MCF 10A (cell line): ENCODE data around the gene CSMD2. TPM values are rescaled to one million over a fixed set of nuclear protein-coding genes. Genes with fewer than 3 reads are reported as not detected.

Source experiments
- BruUV-seq: library from RNA; stranded (reverse); fragments of 400-500 nt; replicated peaks from 2 replicates; lab custom pipeline; 2021; lab: Mats Ljungman, UMichigan
- CTCF ChIA-PET: fragments of 300-600 bp; sonication (Branson Sonifier 250); formaldehyde crosslinking; extraction: SDS; loops from one replicate; lab custom pipeline; 2021; ENCODE audit warnings: antibody characterized with exemption, inconsistent platforms; lab: Yijun Ruan, JAX
- POLR2A ChIA-PET: fragments of 300-600, 350-650 bp; sonication (Branson Sonifier 250); formaldehyde crosslinking; extraction: SDS; loops from one replicate; lab custom pipeline; 2020; ENCODE audit warnings: antibody characterized with exemption, inconsistent platforms; lab: Yijun Ruan, JAX
- DNase-seq: peaks from one replicate; pipeline ENCODE4 v3.0.0-alpha.2; 2018; ENCODE audit not compliant: unreplicated experiment
- H3K27ac Mint-ChIP-seq: one replicate; pipeline ENCODE4 v1.8.0; 2022; ENCODE audit warnings: mild to moderate bottlenecking, low read depth, mixed read lengths; ENCODE audit not compliant: unreplicated experiment
- H3K27me3 Mint-ChIP-seq: one replicate; pipeline ENCODE4 v1.8.0; 2022; ENCODE audit warnings: mixed read lengths; ENCODE audit not compliant: insufficient read depth, unreplicated experiment
- H3K36me3 Mint-ChIP-seq: one replicate; pipeline ENCODE4 v1.8.0; 2022; ENCODE audit warnings: mild to moderate bottlenecking, moderate library complexity, mixed read lengths; ENCODE audit not compliant: insufficient read depth, unreplicated experiment
- H3K4me1 Mint-ChIP-seq: one replicate; pipeline ENCODE4 v1.8.0; 2022; ENCODE audit warnings: mixed read lengths; ENCODE audit not compliant: insufficient read depth, unreplicated experiment
- H3K4me3 Mint-ChIP-seq: one replicate; pipeline ENCODE4 v1.8.0; 2022; ENCODE audit warnings: mild to moderate bottlenecking, moderate library complexity, mixed read lengths; ENCODE audit not compliant: unreplicated experiment
- H3K9me3 Mint-ChIP-seq: one replicate; pipeline ENCODE4 v1.8.0; 2022; ENCODE audit warnings: mixed read lengths; ENCODE audit not compliant: unreplicated experiment
- intact Hi-C: fragments of 100-400 bp; cut with micrococcal nuclease; formaldehyde crosslinking; loops from 2 replicates; pipeline ENCODE4 v1.14.1; 2022
- total RNA-seq: library from RNA; stranded (reverse); gene quantifications from 2 replicates; pipeline ENCODE4 v1.2.3, GENCODE V29; 2022
- TF ChIP-seq, protein P1 (sequence below): fragments of 200-600 bp; IDR thresholded peaks from one replicate; pipeline ENCODE4 v1.8.0; 2022; ENCODE audit warnings: antibody characterized with exemption, mild to moderate bottlenecking; ENCODE audit not compliant: unreplicated experiment

CSMD2 gene
- total RNA-seq, 1 experiment from 2014 or later, result not detected

DNA sequence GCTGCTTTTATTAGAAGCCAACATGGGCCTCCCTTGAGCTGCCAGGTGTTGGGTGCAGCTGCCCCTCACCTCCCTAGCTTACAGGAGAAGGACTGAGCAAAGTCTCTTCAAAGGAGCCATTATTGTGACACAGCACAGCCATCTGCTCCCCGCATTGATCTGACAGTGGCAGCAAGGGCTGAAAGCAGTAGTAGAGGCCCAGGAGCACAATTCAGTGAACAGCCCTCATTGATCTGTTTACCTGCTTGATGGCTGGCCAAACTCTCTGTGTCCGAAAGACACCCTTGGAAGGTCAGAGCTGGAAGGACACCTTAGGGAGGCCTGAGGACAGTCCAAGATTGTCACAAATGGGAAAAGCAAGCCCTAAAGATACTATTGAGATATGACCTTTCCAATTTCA, 286.6 kb downstream of the CSMD2 start:
- CTCF ChIA-PET, result no interaction called here
- TF ChIP-seq, protein P1, sequence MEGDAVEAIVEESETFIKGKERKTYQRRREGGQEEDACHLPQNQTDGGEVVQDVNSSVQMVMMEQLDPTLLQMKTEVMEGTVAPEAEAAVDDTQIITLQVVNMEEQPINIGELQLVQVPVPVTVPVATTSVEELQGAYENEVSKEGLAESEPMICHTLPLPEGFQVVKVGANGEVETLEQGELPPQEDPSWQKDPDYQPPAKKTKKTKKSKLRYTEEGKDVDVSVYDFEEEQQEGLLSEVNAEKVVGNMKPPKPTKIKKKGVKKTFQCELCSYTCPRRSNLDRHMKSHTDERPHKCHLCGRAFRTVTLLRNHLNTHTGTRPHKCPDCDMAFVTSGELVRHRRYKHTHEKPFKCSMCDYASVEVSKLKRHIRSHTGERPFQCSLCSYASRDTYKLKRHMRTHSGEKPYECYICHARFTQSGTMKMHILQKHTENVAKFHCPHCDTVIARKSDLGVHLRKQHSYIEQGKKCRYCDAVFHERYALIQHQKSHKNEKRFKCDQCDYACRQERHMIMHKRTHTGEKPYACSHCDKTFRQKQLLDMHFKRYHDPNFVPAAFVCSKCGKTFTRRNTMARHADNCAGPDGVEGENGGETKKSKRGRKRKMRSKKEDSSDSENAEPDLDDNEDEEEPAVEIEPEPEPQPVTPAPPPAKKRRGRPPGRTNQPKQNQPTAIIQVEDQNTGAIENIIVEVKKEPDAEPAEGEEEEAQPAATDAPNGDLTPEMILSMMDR, result no peak
- intact Hi-C loops, result no loop called here
- Mint-ChIP-seq H3K27ac (no peak overlapping the region), H3K36me3 (no peaks in the 10 kb centered on the region), H3K4me1 (no peaks in the 10 kb centered on the region), H3K4me3 (no peak overlapping the region), H3K9me3 (peaks cover 21% of the 10 kb centered on the region), H3K27me3 (no peaks in the 10 kb centered on the region)
- no peak for DNase-seq
- no TSS peak for BruUV-seq
- POLR2A ChIA-PET, result no interaction called here

DNA sequence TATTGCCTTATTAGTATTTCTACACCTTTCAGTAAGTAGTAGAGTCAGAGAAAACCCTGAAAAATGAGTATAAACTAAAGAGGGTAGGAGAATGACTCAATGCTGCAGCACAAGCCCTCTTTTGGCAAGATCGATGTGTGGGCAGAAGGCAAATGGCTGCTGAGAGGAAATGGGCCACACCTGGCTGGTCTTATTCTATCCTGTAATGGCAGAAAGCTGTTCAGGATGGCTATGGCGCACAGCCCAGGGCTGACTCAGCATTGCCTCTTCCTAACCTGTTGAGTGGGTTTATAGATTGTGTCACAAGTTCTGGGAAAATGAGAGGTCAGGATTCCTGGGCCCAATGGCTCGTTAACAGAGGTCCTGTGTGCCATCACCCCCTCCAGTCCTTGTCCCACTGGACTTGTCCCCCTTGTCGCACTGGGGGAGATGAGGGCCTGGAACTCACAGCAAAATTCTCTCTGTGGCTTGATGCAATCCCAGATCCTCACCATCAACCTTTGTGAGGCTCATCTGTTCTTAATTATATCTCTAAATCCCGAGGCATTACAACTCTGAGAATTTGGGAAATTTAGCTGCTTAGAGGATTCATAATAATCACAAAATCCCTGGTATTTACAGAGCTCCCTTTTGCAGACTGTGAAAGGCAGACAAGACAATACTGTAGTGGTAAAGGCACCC, 287.9 kb downstream of the CSMD2 start:
- peaks cover 25% of the 10 kb centered on the region for H3K9me3 Mint-ChIP-seq
- H3K4me1 Mint-ChIP-seq, result no peaks in the 10 kb centered on the region
- H3K4me3 Mint-ChIP-seq, result no peak overlapping the region
- TF ChIP-seq, protein P1, result no peak
- peak; percentile 36 for DNase-seq
- H3K27me3 Mint-ChIP-seq, result no peaks in the 10 kb centered on the region
- H3K36me3 Mint-ChIP-seq, result no peaks in the 10 kb centered on the region
- no TSS peak for BruUV-seq
- POLR2A ChIA-PET, result no interaction called here
- H3K27ac Mint-ChIP-seq, result no peak overlapping the region
- CTCF ChIA-PET, result interaction anchor here (0.6 kb wide), 1 partner anchor 243 kb away, joined by 4 read pairs; no protein-coding TSS in a partner anchor
- intact Hi-C loops, result no loop called here

DNA sequence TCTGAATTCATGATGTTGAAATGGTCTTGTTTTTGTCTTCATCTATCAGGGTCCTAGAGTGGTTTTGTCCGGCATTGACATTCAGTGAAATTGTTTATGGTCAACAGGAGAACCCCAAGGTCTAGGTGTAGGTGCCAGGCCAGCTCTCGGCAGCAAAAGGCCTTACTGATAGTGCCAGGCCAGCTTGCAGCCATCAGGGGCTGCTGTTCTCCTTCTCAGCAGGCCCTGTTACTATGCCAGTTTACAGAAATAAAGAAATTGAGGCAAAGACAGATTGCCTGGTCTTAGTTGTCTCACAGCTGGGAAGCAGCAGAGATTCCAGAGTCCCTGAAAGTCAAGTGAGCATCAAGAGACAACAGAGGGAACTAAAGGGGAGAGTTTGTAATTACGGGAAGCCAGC, 289.2 kb downstream of the CSMD2 start:
- ChIA-PET CTCF (no interaction called here), POLR2A (no interaction called here)
- TF ChIP-seq, protein P1, result no peak
- no peak overlapping the region for H3K27ac Mint-ChIP-seq
- H3K4me1 Mint-ChIP-seq, result no peaks in the 10 kb centered on the region
- intact Hi-C loops, result no loop called here
- no peak overlapping the region for H3K4me3 Mint-ChIP-seq
- no peaks in the 10 kb centered on the region for H3K27me3 Mint-ChIP-seq
- peaks cover 22% of the 10 kb centered on the region for H3K9me3 Mint-ChIP-seq
- BruUV-seq, result no TSS peak
- no peak for DNase-seq
- H3K36me3 Mint-ChIP-seq, result no peaks in the 10 kb centered on the region

DNA sequence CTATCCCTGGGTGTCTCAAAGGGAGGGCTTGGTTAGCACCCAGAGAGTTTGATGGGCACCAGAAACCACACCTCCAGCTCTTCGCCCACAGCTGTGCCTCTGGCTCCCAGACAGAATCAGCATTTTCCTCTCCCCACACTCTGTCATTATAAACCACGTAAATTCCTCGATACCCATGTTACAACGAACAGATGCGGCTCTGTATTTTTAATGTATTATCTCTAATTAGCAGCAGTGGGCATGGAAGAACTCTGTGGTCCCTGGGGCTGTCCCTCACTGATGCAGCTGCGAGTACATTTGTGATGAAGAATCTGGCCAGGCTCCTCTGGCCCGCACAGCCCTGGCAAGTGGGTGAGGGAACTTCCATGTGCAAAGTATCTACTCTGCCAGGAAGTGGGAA, 290.4 kb downstream of the CSMD2 start:
- CTCF ChIA-PET, result no interaction called here
- TF ChIP-seq, protein P1, result no peak
- Mint-ChIP-seq H3K36me3 (no peaks in the 10 kb centered on the region), H3K27ac (no peak overlapping the region), H3K4me3 (no peak overlapping the region), H3K9me3 (peaks cover 23% of the 10 kb centered on the region), H3K4me1 (no peaks in the 10 kb centered on the region), H3K27me3 (no peaks in the 10 kb centered on the region)
- intact Hi-C loops, result no loop called here
- POLR2A ChIA-PET, result no interaction called here
- DNase-seq, result no peak
- no TSS peak for BruUV-seq
